HepG2 (cell line): ENCODE measurements around the gene PDE4D. TPM values are rescaled to one million over a fixed set of nuclear protein-coding genes. Genes with fewer than 3 reads are reported as not detected.

Source experiments
- BCLAF1 ChIP-seq: fragments of 450-650 bp; IDR thresholded peaks from 2 replicates; pipeline ENCODE4 v1.6.1; 2017; ENCODE audit warnings: mild to moderate bottlenecking
- POGK ChIP-seq: sonication (generic); formaldehyde crosslinking; conservative IDR thresholded peaks from 2 replicates; pipeline ENCODE4 v1.8.0; 2022; ENCODE audit warnings: mild to moderate bottlenecking, moderate library complexity, missing genetic modification reagents
- SP1 ChIP-seq, 2 experiments: fragments of 450-650 bp in 1 of 2; sonication (generic) in 1 of 2; formaldehyde crosslinking in 1 of 2; IDR thresholded peaks; 2 replicates each; pipeline versions ENCODE4 v1.4.0 to v1.6.1; 2016 to 2020; ENCODE audit warnings: missing genetic modification reagents in 1 of 2
- ZBTB49 ChIP-seq: sonication (generic); formaldehyde crosslinking; IDR thresholded peaks from 2 replicates; pipeline ENCODE4 v1.4.0; 2020; ENCODE audit warnings: missing genetic modification reagents, borderline replicate concordance
- ZNF335 ChIP-seq: sonication (generic); formaldehyde crosslinking; IDR thresholded peaks from 2 replicates; pipeline ENCODE4 v1.4.0; 2020; ENCODE audit warnings: missing genetic modification reagents
- ZSCAN12 ChIP-seq: sonication (generic); formaldehyde crosslinking; IDR thresholded peaks from 2 replicates; pipeline ENCODE4 v1.9.0; 2021; ENCODE audit warnings: mild to moderate bottlenecking, missing genetic modification reagents
- polyA plus RNA-seq, 8 experiments: library from polyadenylated mRNA; depleted of rRNA in 3 of 8; stranded (reverse) in 7 of 8; unstranded in 1 of 8; fragments of >200 nt; fragmentation: Illumina TruSeq in 4 of 8; extraction: Trizol in 4 of 8; gene quantifications; 2 replicates each; pipeline versions ENCODE4 v1.2.1 to v1.2.3, GENCODE V29; 2011 to 2016; ENCODE audit warnings: low read depth in 4 of 8, missing spikeins in 1 of 8, mixed read lengths in 1 of 8; ENCODE audit not compliant: insufficient read depth in 1 of 8
- total RNA-seq, 5 experiments: library from RNA; depleted of rRNA; stranded (reverse); fragments of >200 nt; fragmentation: Illumina TruSeq; extraction: Trizol; gene quantifications; 2 replicates each; pipeline ENCODE4 v1.2.3, GENCODE V29; 2016; ENCODE audit warnings: low read depth in 1 of 5

Gene PDE4D
- total and polyA plus RNA-seq, 2 of the 13 experiments (the other 11 are each of a cell fraction or from before 2014, with no cell fraction given), result 7.0 to 12.2 TPM

- TF ChIP-seq ZBTB49 (CRISPR knock-in tag) (no peak), ZSCAN12 (CRISPR knock-in tag) (no peak), BCLAF1 (no peak), SP1 (IDR thresholded peaks at IDR 0.05) (no peak), SP1 (CRISPR knock-in tag; IDR thresholded peaks at IDR 0.05) (no peak), ZNF335 (CRISPR knock-in tag) (no peak), POGK (CRISPR knock-in tag) (no peak)
Measured at GRCh38 chr5:59833448-59833847, 60.1 kb downstream of the PDE4D start (continued).
